GM12874 (cell line): ENCODE results near the gene COL25A1.

Experiments
- CTCF ChIP-seq: IDR thresholded peaks from 2 replicates; pipeline ENCODE4 v1.5.1; 2011; ENCODE audit warnings: low read depth, mild to moderate bottlenecking, control low read depth, low read length, moderate library complexity; ENCODE audit not compliant: insufficient read depth

Gene COL25A1

DNA sequence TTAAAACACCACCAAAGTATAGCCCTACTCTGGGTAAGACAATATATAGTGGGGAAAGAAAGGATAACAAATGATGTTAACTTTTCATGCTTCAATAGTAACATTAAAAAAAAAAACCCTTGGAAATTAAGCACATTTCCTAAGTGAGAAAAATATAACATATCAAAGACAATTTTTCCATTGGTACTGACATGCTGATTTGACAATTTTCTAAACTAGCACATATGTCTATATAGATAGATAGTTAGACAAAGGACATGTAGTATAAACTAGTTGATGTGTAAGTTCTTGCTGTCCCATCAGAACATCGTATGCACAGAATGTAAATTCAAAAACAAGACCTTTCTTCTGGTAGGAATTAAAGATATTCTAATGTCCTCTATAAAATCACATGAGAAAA is 492.4 kb downstream of the COL25A1 start:
- TF ChIP-seq CTCF = no peak

DNA sequence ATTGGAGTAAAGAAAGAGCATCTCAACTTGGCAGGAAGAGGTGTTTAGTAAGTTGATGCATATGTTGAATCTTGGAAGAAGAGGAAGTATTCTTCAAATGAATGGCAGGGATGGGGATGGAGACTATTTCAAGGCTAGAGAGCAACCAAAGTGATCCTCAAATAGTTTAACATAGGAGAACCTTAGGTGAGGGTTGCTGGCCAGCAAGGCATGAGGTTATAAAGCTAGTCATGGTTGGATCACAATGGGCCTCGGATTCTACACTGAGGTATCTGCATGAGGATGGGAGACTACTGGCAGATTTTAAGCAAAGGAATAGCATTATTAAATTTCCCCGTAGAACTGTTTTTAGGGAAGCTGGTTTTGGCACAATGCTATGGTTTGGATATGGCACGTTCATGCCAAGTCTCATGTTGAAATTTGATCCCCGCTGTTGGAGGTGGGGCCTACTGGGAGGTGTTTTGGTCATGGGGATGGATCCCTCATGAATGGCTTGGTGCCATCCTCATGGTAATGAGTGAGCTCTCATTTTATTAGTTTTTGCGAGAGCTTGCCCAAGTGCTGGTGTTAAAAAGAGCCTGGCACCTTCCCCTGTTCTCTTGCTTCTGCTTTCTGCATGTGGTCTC is 497.7 kb downstream of the COL25A1 start:
- no peak for TF ChIP-seq CTCF

- no peak for TF ChIP-seq CTCF
These were observed 503.2 kb downstream of the COL25A1 start for GRCh38 chr4:108799306-108799705.

GRCh38 chr4:108796173-108796572 is 506.3 kb downstream of the COL25A1 start:
- no peak for TF ChIP-seq CTCF

DNA sequence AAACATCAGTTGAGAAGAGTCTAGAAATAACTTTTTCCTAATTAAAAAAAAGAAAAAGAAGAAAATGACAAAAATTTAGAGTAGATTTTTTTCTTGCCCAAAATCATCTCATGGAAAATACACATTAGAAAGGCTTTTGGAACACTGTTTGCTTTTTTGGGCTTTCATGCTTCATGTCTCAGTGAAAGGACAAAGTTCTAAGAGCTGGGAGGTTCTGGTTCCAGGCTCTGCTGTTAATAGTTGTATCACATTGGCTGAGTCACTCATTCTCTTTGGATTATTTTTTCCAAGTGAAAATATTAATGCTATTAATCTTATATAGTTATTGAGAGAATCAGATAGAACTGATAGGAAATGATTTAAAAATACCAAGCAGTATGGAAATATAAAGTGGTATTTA is 506.7 kb downstream of the COL25A1 start:
- TF ChIP-seq CTCF = no peak

- TF ChIP-seq CTCF = no peak
These were observed 508.3 kb downstream of the COL25A1 start for GRCh38 chr4:108794136-108794535.

GRCh38 chr4:108793415-108793814 is 509.0 kb downstream of the COL25A1 start:
- no peak for TF ChIP-seq CTCF
